A549 treated with ZK216348 at 1 μM for 4 hours (cell line): ENCODE results near the gene ENTREP3. TPM values are rescaled to one million over a fixed set of nuclear protein-coding genes. Genes with fewer than 3 reads are reported as not detected.

Source experiments
- total RNA-seq: library from RNA; stranded (reverse); fragments of 200-300 nt; extraction: Qiagen RNA extraction; gene quantifications from 5 replicates; pipeline ENCODE4 v1.2.3, GENCODE V29; 2022; ENCODE audit warnings: low read depth

ENTREP3 gene, protein sequence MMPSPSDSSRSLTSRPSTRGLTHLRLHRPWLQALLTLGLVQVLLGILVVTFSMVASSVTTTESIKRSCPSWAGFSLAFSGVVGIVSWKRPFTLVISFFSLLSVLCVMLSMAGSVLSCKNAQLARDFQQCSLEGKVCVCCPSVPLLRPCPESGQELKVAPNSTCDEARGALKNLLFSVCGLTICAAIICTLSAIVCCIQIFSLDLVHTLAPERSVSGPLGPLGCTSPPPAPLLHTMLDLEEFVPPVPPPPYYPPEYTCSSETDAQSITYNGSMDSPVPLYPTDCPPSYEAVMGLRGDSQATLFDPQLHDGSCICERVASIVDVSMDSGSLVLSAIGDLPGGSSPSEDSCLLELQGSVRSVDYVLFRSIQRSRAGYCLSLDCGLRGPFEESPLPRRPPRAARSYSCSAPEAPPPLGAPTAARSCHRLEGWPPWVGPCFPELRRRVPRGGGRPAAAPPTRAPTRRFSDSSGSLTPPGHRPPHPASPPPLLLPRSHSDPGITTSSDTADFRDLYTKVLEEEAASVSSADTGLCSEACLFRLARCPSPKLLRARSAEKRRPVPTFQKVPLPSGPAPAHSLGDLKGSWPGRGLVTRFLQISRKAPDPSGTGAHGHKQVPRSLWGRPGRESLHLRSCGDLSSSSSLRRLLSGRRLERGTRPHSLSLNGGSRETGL
- total RNA-seq = 20.0 to 40.0 TPM (median 36.8 TPM) in 5 replicates

DNA sequence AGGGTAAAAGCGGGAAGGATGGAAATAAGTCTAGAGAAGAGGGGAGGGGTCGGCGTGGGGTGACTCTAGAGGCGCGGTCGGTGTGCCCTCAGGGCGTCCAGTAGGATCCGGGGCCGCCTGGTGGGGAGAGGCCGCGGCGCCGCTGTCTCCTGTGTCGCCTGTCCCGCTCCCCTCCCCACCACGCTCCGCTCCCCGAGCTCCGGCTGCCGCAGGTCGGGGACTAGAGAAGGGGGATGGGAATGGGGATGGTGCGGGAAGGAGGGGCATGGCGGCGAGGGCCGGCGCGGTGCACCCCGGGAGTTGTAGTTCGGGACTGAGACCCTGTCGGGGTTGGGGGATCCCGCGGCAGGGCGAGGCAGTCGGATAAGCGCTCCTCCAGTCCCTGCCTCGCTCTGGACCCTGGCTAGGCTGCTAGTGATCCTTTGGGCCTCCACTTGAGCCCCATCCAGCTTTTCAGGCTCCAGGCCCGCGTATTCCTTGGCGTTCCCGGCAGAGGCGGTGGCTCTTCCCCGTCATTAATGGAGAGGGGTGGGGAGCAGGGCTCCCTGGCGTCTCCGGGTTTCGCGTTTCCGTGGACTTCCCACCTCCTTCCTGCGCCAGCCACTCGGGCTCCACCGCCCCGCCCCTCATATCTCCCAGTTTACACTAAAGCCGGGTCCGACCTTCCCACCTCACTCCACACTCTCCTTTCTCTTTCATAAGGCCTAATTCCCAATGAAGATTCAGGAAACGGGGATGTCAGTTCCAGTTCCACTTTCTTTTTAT lies at the start of gene ENTREP3:
TSS of gene ENTREP3 (minus strand) at position 241 of the 765 bp plus-strand sequence. CDS start 606 bp downstream, outside the sequence.

DNA sequence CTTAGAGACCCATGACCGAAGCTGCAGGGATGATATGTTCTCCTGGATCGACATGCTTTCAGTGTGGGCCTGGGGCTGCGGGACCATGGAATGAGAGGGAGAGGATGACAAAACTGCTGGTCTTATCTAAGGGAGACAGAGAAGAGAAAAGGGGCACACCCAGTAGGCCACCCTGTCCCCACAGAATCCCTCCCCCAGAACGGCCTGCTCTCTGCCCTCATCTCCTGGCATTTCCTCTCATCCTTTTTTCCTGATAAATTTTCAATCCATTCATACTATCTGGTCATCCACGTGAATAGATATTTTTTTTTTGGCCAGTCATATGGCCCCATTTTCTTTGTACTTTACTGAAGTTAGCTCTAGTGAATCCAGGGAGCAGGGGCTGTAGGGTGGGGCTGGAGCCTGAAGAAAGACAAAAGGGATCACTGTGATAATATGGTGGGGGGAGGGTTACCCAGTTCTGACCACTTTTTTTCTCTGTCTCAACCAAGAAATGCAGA lies 46.1 kb upstream of the ENTREP3 start, which contains the start of gene PKLR:
TSS of gene PKLR (minus strand) at position 97 of the 500 bp plus-strand sequence. CDS start at position 54, 43 bp downstream.

DNA sequence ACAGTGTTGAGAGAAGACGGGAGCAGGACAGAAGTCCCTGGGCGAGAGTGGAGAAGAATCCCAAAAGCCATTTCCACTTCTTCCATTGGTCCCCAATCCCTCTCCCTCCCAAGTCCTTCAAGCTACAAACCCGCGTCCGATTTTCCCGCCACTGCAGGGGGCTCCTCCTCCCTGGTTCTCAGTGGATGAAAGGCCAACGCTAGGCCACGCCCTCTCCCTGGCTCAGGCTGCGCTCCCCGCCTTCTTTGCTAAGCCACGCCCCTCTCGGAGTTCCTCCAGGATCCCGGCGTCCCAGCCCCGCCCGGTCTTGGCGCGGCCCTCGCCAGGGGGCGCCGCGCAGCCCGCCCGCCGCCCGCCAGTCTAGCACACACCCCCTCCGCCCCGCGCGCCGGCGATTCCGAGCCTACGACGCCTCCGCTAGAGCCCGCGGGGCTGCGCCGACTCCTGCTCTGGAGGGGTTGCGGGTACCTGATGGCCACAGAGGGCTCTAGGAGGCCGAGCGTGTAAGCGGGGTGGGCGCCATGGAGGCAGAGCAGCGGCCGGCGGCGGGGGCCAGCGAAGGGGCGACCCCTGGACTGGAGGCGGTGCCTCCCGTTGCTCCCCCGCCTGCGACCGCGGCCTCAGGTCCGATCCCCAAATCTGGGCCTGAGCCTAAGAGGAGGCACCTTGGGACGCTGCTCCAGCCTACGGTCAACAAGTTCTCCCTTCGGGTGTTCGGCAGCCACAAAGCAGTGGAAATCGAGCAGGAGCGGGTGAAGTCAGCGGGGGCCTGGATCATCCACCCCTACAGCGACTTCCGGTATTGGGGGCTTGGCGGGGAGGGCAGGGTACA lies 22.0 kb upstream of the ENTREP3 start, which contains the start of gene HCN3:
TSS of gene HCN3 (plus strand) at position 394 of the 832 bp plus-strand sequence. CDS start at position 522, 128 bp downstream.

DNA sequence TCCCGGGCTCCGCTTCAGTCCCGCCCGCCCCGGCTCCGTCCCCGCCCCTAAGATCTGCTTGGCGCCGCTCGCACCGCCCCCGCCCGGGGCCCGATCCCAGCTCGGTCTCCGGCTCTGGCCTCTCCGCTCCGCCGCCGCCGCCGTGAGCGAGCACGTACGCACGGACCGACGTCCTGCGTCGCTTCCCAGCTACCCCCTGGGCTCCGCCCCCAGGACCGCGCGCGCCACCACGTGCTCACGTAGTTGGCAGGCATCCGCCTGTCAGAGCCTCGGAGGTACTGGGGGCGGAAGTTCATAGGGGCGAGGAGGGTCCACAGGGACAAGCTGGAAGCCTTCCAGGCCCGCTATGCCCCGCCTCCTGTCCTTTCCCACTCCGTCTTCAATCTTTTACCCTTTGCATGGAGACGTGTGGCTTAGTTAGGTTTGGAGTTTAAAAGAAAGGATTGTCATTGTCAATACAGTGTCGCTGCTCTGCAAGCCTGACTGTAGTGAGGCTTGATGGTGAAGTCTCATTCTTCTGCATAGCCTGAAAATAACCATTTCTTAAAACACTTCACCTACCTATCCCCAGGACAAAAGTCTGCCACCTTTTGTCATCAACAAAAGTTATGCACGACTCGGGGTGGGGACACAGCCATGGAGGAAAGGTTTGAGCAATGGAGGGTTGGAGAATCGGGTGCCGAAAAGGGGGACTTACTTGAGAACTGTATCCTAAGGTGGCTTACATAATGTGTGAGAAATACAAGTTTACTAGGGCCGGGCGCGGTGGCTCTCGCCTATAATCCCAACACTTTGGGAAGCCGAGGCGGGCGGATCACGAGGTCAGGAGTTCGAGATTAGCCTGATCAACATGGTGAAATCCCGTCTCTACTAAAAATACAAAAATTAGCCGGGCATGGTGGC lies 18.3 kb upstream of the ENTREP3 start, which contains the start of gene CLK2:
TSS of gene CLK2 (minus strand) at position 162 of the 903 bp plus-strand sequence. CDS start 2,527 bp downstream, outside the sequence.

DNA sequence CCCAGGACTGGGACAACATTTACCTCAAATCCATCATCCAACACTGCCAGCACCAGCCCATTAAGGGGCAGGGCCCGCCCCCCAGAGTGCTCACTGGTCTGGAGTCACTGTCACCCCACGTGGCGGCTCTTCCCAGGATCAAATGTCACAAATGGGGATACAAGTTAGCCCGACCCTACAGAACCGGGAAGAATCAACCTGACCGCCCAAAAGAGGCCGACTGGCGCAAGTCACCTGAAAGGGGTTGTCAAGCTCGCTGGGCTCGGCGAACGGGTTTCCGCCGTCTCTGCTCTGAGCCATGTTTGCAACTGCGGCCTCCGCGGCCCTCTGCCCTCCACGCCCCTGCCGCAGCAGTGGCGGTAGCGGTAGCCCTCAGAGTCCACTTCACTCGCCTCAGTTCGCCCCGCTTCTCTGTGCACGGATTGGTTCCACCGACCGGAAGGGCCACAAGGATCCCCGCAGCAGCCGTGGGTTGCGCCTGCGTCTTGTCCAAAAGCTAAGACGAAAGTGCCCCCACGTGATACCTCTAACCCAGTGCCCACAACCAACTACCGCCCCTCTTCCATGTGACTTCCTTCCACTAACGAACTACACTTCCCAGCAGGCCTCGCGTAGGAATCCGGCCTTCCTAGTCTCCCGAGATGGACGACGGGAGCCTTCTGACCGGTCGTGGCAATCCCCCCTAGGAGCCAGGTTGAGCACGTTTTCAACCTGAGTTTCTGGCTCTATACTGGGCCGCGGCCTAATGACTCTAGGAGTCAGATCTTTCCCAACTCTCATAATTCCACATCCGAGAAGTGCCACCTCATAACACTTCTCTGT lies 6.8 kb upstream of the ENTREP3 start, which contains the start of gene SCAMP3:
TSS of gene SCAMP3 (minus strand) at position 509 of the 822 bp plus-strand sequence. CDS start at position 300, 209 bp downstream.

DNA sequence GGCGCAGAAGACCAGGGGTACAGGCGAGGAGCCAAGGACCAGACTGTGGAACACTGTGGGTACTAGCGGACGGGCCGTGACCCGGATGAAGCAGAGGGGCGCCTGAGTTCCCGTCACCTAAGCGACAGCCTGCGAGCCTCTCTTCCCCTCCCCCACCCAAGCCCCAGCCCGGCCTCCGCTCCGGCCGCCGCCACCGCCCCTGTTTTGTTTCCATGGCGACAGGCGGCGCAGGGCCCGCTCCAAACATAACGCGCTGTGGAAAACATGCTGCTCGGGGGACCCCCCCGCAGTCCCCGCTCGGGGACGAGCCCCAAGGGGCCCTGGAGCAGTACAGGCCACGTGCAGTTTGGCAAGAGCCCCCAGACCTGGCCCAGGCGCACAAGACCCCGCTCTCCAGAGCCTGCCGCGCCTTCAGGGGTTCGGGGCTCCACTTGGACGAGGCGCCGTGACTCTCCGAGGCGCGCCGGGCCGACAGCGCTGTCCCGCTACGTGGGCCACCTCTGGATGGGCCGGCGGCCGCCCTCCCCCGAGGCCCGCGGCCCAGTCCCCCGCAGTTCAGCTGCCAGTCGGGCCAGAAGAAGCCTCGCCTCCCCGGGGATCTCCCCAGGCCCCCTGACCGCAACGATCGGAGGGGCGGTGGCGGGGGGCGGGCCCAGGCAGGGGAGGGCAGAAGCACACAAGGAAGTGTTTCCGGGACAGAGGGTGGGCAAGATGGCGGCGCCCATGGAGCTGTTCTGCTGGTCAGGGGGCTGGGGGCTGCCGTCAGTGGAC lies 46.6 kb downstream of the ENTREP3 start, which contains the start of gene MTX1:
TSS of gene MTX1 (plus strand) at position 155 of the 771 bp plus-strand sequence. CDS start at position 265, 110 bp downstream.

DNA sequence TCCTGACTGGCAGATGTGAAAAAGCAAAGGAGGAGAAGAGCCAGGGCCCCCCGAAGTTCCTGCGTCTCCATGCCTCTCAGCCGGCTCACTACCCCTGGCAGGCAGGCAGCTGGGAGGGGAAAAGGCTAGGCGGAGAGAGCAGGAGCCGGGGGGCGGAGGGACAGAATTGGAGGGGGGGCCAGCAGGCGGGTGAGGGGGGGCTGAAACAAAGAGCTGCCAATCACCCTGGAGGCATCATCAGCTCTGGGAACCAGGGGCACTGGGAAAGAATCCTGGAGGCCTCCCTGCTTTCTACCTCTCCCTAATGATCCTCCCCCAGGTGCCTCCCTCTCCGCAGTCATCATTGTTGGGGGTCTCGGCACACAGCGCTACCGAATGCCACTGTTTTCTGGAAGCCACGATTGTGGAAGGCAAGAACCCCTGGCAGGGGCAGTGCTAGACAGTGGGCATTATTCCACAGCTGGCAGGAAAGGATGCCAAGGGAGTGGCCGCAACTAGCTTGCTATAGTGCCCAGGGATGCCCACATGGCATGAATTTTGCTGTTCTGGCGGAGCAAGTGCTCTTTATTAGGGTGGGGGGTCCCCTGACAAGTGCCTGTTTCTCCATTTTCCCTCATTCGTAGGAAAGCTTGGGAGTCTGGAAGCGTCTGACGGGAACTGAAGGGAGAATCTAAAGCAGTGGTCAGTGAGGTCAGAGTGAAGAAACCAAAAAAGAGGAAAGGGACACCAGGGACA lies 47.3 kb downstream of the ENTREP3 start, which contains the start of gene THBS3:
TSS of gene THBS3 (minus strand) at position 92 of the 735 bp plus-strand sequence. CDS start at position 71, 21 bp downstream.

Other genes with a start within 250 kb of the ENTREP3 start
- gene DCST2, start 221.7 kb downstream of the ENTREP3 start, total RNA-seq = 0.47 to 0.72 TPM (median 0.64 TPM) in 4 of 5 replicates, not detected in the other
- gene DCST1, start 221.7 kb downstream of the ENTREP3 start, total RNA-seq = not detected in 5 replicates
- 43.4 to 105 TPM (median 89.4 TPM) in 5 replicates for gene ADAM15, start 204.2 kb downstream of the ENTREP3 start, total RNA-seq
- gene EFNA4, start 191.7 kb downstream of the ENTREP3 start, total RNA-seq = 7.5 to 11.6 TPM (median 10.4 TPM) in 5 replicates
- 5.0 to 6.2 TPM (median 5.8 TPM) in 5 replicates for gene EFNA3, start 176.6 kb downstream of the ENTREP3 start, total RNA-seq
- 25.9 to 37.5 TPM (median 31.4 TPM) in 5 replicates for gene EFNA1, start 127.6 kb downstream of the ENTREP3 start, total RNA-seq
- gene SLC50A1, start 119.6 kb downstream of the ENTREP3 start, total RNA-seq = 30.3 to 36.9 TPM (median 34.9 TPM) in 5 replicates
- 48.3 to 103 TPM (median 102 TPM) in 5 replicates for gene DPM3, start 115.0 kb downstream of the ENTREP3 start, total RNA-seq
- gene KRTCAP2, start 82.2 kb downstream of the ENTREP3 start, total RNA-seq = 165 to 271 TPM (median 248 TPM) in 5 replicates
- 1.0 to 3.1 TPM (median 1.8 TPM) in 5 replicates for gene TRIM46, start 81.6 kb downstream of the ENTREP3 start, total RNA-seq
- gene THBS3, start 47.6 kb downstream of the ENTREP3 start, total RNA-seq = 6.7 to 10.8 TPM (median 9.2 TPM) in 5 replicates
- 53.5 to 74.7 TPM (median 69.1 TPM) in 5 replicates for gene MTX1, start 46.8 kb downstream of the ENTREP3 start, total RNA-seq
- 79.1 to 127 TPM (median 126 TPM) in 5 replicates for gene SCAMP3, start 6.9 kb upstream of the ENTREP3 start, total RNA-seq
- gene CLK2, start 18.0 kb upstream of the ENTREP3 start, total RNA-seq = 20.3 to 31.8 TPM (median 29.7 TPM) in 5 replicates
- gene HCN3, start 22.0 kb upstream of the ENTREP3 start, total RNA-seq = 2.0 to 6.6 TPM (median 5.5 TPM) in 5 replicates
- gene PKLR, start 46.0 kb upstream of the ENTREP3 start, total RNA-seq = 0.07 TPM in 1 of 5 replicates, not detected in the others
- gene FDPS, start 53.4 kb upstream of the ENTREP3 start, total RNA-seq = 159 to 192 TPM (median 173 TPM) in 5 replicates
- 31.4 to 61.5 TPM (median 56.9 TPM) in 5 replicates for gene RUSC1, start 65.4 kb upstream of the ENTREP3 start, total RNA-seq